Measurements from ENCODE around the gene SURF2. TPM values are rescaled to one million over a fixed set of nuclear protein-coding genes. Genes with fewer than 3 reads are reported as not detected.

The SURF2 gene
- total RNA-seq, 1 experiment from 2014 or later: 27.8 TPM

- TF ChIP-seq EZH2 (IDR thresholded peaks at IDR 0.05) (no peak), CEBPB (IDR thresholded peaks at IDR 0.05; ENCODE audit: low read depth) (no peak), JUND (IDR thresholded peaks at IDR 0.05) (no peak), ZNF274 (IDR thresholded peaks at IDR 0.05; ENCODE audit: low read depth, low read length) (no peak)
These were observed 49.0 kb upstream of the SURF2 start (continued) for GRCh38 chr9:133307301-133307700.

GRCh38 chr9:133309608-133310007 is 46.7 kb upstream of the SURF2 start:
- no TSS peak for BruUV-seq (replicated peaks)
- ATAC-seq: no peak
- Histone ChIP-seq H3K4me3 (replicated peaks in 1 of 2; ENCODE audit: low read depth in 1 of 2, low read length in 2 of 2) (no peak overlapping the region), H3K4me1 (ENCODE audit: control insufficient read depth in 1 of 2, insufficient read depth in 2 of 2, low read length in 2 of 2) (no peaks in the 10 kb centered on the region), H4K20me1 (ENCODE audit: insufficient read depth) (no peaks in the 10 kb centered on the region), H3K9me2 (ENCODE audit: insufficient read depth) (no peaks in the 10 kb centered on the region), H3K36me3 (ENCODE audit: control insufficient read depth in 1 of 2, insufficient read depth in 2 of 2, low read length in 2 of 2) (no peaks in the 10 kb centered on the region), H3K9me3 (ENCODE audit: control insufficient read depth in 1 of 2, insufficient read depth in 1 of 2, low read depth in 1 of 2, low read length in 2 of 2) (peaks cover 0 to 3% of the 10 kb centered on the region in 2 experiments; a peak in 1 of 4 replicates), H3K27ac (ENCODE audit: low read depth, low read length) (no peak overlapping the region), H3K79me2 (ENCODE audit: insufficient read depth, low read length) (no peaks in the 10 kb centered on the region), H3K9ac (ENCODE audit: low read length) (no peak overlapping the region), H2AFZ (ENCODE audit: low read depth, low read length, poor library complexity, severe bottlenecking) (no peak overlapping the region), H3K4me2 (ENCODE audit: low read length) (no peak overlapping the region), H3K27me3 (ENCODE audit: insufficient read depth, low read length) (0 out of 2 replicates have a peak, but pooled peaks cover 3% of the 10 kb centered on the region)
- intact Hi-C loops (cut with micrococcal nuclease): no loop called here
- no peak for DNase-seq (ENCODE audit: low read depth, low spot score)
- RAD21 ChIA-PET (ENCODE audit: low non-redundant PET in 1 of 2, low total read pairs in 2 of 2, uncharacterized antibody in 2 of 2, unreplicated experiment in 2 of 2): no interaction called here
- CTCF ChIA-PET: no interaction called here
- POLR2A ChIA-PET: no interaction called here
- TF ChIP-seq MAX (IDR thresholded peaks at IDR 0.05): no peak
- TF ChIP-seq YY1 (IDR thresholded peaks at IDR 0.05; ENCODE audit: extremely low read depth, insufficient replicate concordance, low read depth, low read length): no peak

- RAD21 ChIA-PET (ENCODE audit: low non-redundant PET in 1 of 2, low total read pairs in 2 of 2, uncharacterized antibody in 2 of 2, unreplicated experiment in 2 of 2): no interaction called here
- no peak overlapping the region for H3K9ac ChIP-seq (ENCODE audit: low read length)
- no peak overlapping the region for H3K27ac ChIP-seq (ENCODE audit: low read depth, low read length)
- H3K79me2 ChIP-seq (ENCODE audit: insufficient read depth, low read length): no peaks in the 10 kb centered on the region
- H2AFZ ChIP-seq (ENCODE audit: low read depth, low read length, poor library complexity, severe bottlenecking): no peak overlapping the region
- CTCF ChIA-PET: no interaction called here
- H4K20me1 ChIP-seq (ENCODE audit: insufficient read depth): no peaks in the 10 kb centered on the region
- H3K4me3 ChIP-seq (replicated peaks in 1 of 2; ENCODE audit: low read depth in 1 of 2, low read length in 2 of 2): no peak overlapping the region
- no peak for ATAC-seq
- no TSS peak for BruUV-seq (replicated peaks)
- no peaks in the 10 kb centered on the region for H3K36me3 ChIP-seq (ENCODE audit: control insufficient read depth in 1 of 2, insufficient read depth in 2 of 2, low read length in 2 of 2)
- H3K4me1 ChIP-seq (ENCODE audit: control insufficient read depth in 1 of 2, insufficient read depth in 2 of 2, low read length in 2 of 2): no peaks in the 10 kb centered on the region
- H3K9me3 ChIP-seq (ENCODE audit: control insufficient read depth in 1 of 2, insufficient read depth in 1 of 2, low read depth in 1 of 2, low read length in 2 of 2): no peaks in the 10 kb centered on the region
- intact Hi-C loops (cut with micrococcal nuclease): no loop called here
- POLR2A ChIA-PET: no interaction called here
- H3K4me2 ChIP-seq (ENCODE audit: low read length): no peak overlapping the region
- no peak for DNase-seq (ENCODE audit: low read depth, low spot score)
- no peaks in the 10 kb centered on the region for H3K9me2 ChIP-seq (ENCODE audit: insufficient read depth)
- H3K27me3 ChIP-seq (ENCODE audit: insufficient read depth, low read length): no peaks in the 10 kb centered on the region
- no peak for TF ChIP-seq TCF7L2 (IDR thresholded peaks at IDR 0.05; ENCODE audit: borderline replicate concordance, extremely low read depth, insufficient read depth, insufficient read length)
- no peak for TF ChIP-seq ZBTB33 (IDR thresholded peaks at IDR 0.05; ENCODE audit: extremely low read depth, insufficient replicate concordance, low read length)
- TF ChIP-seq CBX3 (IDR thresholded peaks at IDR 0.05; ENCODE audit: low read depth): no peak
- no peak for TF ChIP-seq MAX (IDR thresholded peaks at IDR 0.05)
- TF ChIP-seq SP1 (IDR thresholded peaks at IDR 0.05; ENCODE audit: low read depth): no peak
- no peak for TF ChIP-seq POLR2A (IDR thresholded peaks at IDR 0.05; ENCODE audit: borderline replicate concordance, extremely low read depth, insufficient read depth, insufficient read length)
- no peak for TF ChIP-seq YY1 (IDR thresholded peaks at IDR 0.05; ENCODE audit: extremely low read depth, insufficient replicate concordance, low read depth, low read length)
- TF ChIP-seq CEBPB (IDR thresholded peaks at IDR 0.05; ENCODE audit: low read depth): no peak
- TF ChIP-seq POLR2AphosphoS5 (IDR thresholded peaks at IDR 0.05; ENCODE audit: low read depth, low read length): no peak
- TF ChIP-seq FOSL1 (IDR thresholded peaks at IDR 0.05; ENCODE audit: low read depth): no peak
- no peak for TF ChIP-seq EZH2phosphoT487 (IDR thresholded peaks at IDR 0.05; ENCODE audit: borderline replicate concordance)
- no peak for TF ChIP-seq EZH2 (IDR thresholded peaks at IDR 0.05)
- TF ChIP-seq RAD21 (IDR thresholded peaks at IDR 0.05; ENCODE audit: low read depth): no peak
- no peak for TF ChIP-seq JUND (IDR thresholded peaks at IDR 0.05)
- TF ChIP-seq SRF (IDR thresholded peaks at IDR 0.05; ENCODE audit: low read depth): no peak
These were observed 40.4 kb upstream of the SURF2 start for GRCh38 chr9:133315997-133316396.
